GM18499 (cell line): ENCODE measurements around the gene SCFD2.

Source experiments
- ATAC-seq: cut with Tn5 transposase; IDR thresholded peaks from one replicate; pipeline ENCODE4 v1.9.1; 2021; ENCODE audit warnings: moderate number of reproducible peaks; ENCODE audit not compliant: insufficient read depth, unreplicated experiment

The SCFD2 gene

GRCh38 chr4:52977252-52977651 lies 388.6 kb downstream of the SCFD2 start:
- ATAC-seq: no peak

GRCh38 chr4:52976523-52977230 lies 389.2 kb downstream of the SCFD2 start:
- ATAC-seq: no peak

- ATAC-seq: no peak
These were observed 397.2 kb downstream of the SCFD2 start for GRCh38 chr4:52968691-52969090.

GRCh38 chr4:52968241-52968640 lies 397.6 kb downstream of the SCFD2 start:
- no peak for ATAC-seq

GRCh38 chr4:52966781-52967180 lies 399.1 kb downstream of the SCFD2 start:
- no peak for ATAC-seq

- no peak for ATAC-seq
These were observed 399.7 kb downstream of the SCFD2 start for GRCh38 chr4:52966172-52966571.

GRCh38 chr4:52964561-52965101 lies 401.2 kb downstream of the SCFD2 start:
- no peak for ATAC-seq

- no peak for ATAC-seq
These were observed 401.9 kb downstream of the SCFD2 start for GRCh38 chr4:52964011-52964410.

- no peak for ATAC-seq
These were observed 403.1 kb downstream of the SCFD2 start for GRCh38 chr4:52962721-52963120.

GRCh38 chr4:52961666-52962412 lies 404.0 kb downstream of the SCFD2 start:
- ATAC-seq: no peak

GRCh38 chr4:52959541-52959940 lies 406.3 kb downstream of the SCFD2 start:
- ATAC-seq: no peak

GRCh38 chr4:52957835-52958631 lies 407.8 kb downstream of the SCFD2 start:
- no peak for ATAC-seq

- ATAC-seq: no peak
These were observed 408.6 kb downstream of the SCFD2 start for GRCh38 chr4:52957220-52957686.

GRCh38 chr4:52956691-52957090 lies 409.2 kb downstream of the SCFD2 start:
- no peak for ATAC-seq

- ATAC-seq: no peak
These were observed 411.2 kb downstream of the SCFD2 start for GRCh38 chr4:52954560-52955170.

GRCh38 chr4:52952540-52952939 lies 413.3 kb downstream of the SCFD2 start:
- ATAC-seq: no peak

- ATAC-seq: no peak
These were observed 414.8 kb downstream of the SCFD2 start for GRCh38 chr4:52951016-52951415.

- ATAC-seq: no peak
These were observed 415.6 kb downstream of the SCFD2 start for GRCh38 chr4:52950226-52950625.

GRCh38 chr4:52949336-52949735 lies 416.5 kb downstream of the SCFD2 start:
- no peak for ATAC-seq

GRCh38 chr4:52948057-52948423 lies 417.8 kb downstream of the SCFD2 start:
- ATAC-seq: no peak
